GM18507 (cell line): ENCODE data around the gene TGIF2.
A peak's percentile ranks its signal among the peaks of the same experiment; 100 is the strongest.
"Not testable (repeated sequence)": the region's sequence is repeated elsewhere in the genome, so short reads cannot be mapped to it uniquely, and the experiment has no call there.

Experiments used
- DNase-seq: peaks from one replicate; pipeline ENCODE4 v3.0.0; 2011; ENCODE audit warnings: low read depth; ENCODE audit not compliant: insufficient read length; ENCODE audit errors: extremely low spot score
- FAIRE-seq: peaks from 2 replicates; lab custom pipeline; 2011; peaks lifted over from hg19 to GRCh38; lab: Jason Lieb, UNC

Gene TGIF2

GRCh38 chr20:36546111-36546736, 27.2 kb upstream of the TGIF2 start:
- no peak for FAIRE-seq
- no peak for DNase-seq

GRCh38 chr20:36547186-36548005, 26.0 kb upstream of the TGIF2 start:
- DNase-seq, result no peak
- FAIRE-seq, result no peak

GRCh38 chr20:36548006-36548315, 25.4 kb upstream of the TGIF2 start:
- FAIRE-seq, result no peak
- no peak for DNase-seq

- DNase-seq, result no peak
- FAIRE-seq, result no peak
Observed at GRCh38 chr20:36548704-36549627, 24.4 kb upstream of the TGIF2 start.

DNA sequence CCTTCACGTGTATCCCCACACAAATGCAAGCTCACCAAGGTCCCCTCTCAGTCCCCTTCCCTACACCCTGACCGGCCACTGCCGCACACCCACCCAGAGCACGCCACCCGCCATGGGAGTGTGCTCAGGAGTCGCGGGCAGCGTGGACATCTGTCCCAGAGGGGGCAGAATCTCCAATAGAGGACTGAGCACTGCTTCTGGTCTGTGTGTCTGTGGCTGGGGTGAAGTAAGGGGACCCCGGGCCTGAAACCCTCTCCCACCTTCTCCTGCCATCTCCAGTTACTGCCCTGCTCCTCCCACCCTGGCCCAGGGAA, 23.8 kb upstream of the TGIF2 start:
- FAIRE-seq (no peak), DNase-seq (no peak)

GRCh38 chr20:36549942-36550789, 23.2 kb upstream of the TGIF2 start:
- DNase-seq (no peak), FAIRE-seq (no peak)

DNA sequence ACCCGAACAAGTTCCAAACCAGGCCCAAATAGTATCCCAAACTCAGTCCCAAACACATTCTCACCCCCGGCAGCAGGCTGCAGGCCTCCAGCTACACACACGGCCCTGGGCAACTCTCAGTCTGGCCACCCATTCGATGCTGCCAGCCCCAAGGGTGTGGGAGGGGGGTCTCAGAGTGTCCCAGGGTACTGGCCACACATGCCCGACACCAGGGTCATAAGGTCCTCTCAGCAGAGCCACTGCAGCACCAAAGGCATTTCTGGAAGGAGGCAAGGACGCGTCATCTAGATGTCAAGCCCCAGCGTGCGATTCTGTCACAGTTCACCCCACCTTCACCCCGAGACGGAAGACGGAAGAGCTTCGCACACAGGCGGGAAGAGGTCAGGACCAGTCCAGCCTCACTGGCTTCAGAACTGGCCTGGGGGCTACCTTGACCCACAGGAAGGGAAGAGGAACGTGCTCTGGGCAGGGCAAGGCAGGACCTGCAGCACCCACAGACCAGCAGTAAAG, 22.6 kb upstream of the TGIF2 start:
- DNase-seq, result no peak
- FAIRE-seq, result no peak

DNA sequence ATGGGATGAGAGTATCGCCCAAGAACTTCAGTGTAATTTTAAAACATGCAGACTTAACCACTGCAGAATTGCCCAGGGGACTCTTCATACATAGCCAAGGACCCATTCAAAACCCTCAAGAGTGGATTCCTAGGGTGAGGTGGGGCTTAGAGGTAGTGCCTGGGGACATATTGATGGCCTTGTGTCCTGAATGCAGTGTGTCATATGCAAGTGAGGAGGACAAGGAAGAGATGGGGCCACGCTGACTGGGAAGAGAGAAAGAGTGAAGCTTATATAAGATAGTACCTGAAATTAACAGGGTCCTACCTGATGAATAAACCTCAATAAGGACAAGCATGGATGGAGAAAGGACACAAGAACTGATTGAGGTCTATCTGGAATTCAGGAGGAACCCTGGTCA, 18.1 kb upstream of the TGIF2 start:
- no peak for FAIRE-seq
- no peak for DNase-seq

DNA sequence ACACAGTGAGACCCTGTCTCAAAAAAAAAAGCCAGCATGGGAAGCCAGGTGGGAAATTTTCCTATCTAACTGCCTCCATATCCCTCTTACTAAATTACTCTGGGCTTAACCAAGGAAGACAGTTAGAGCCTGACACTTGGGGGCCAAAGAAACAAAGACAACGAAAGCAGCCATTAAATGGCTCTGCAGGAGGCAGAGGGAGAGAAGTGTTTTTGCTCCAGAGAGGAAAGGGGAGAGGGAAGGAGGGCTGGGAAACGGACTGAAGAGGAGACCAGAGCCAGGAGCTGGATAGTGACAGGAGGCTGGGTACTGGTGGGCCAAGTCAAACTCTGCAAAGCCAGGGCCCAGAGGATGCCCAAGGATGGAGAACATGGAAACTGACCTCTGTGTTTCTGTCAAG, 10.7 kb upstream of the TGIF2 start:
- FAIRE-seq (no peak), DNase-seq (no peak)

DNA sequence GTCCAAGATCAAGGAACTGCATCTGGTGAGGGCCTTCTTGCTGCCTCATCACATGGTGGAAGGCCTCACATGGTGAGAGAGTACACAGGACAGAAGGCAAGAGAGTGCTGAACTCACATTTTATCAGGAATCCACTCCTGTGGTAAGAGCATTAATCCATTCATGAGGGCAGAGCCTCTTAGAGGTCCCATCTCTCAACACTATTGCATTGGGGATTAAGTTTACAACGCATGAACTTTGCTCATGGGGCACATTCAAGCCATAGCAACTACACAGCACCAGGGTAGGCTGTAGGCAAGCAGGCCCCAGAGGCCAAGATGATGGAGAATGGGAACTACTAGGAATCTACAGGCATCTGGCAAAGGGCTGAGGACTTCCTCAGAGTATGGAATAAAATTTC, 10.0 kb upstream of the TGIF2 start:
- DNase-seq (no peak), FAIRE-seq (no peak)

DNA sequence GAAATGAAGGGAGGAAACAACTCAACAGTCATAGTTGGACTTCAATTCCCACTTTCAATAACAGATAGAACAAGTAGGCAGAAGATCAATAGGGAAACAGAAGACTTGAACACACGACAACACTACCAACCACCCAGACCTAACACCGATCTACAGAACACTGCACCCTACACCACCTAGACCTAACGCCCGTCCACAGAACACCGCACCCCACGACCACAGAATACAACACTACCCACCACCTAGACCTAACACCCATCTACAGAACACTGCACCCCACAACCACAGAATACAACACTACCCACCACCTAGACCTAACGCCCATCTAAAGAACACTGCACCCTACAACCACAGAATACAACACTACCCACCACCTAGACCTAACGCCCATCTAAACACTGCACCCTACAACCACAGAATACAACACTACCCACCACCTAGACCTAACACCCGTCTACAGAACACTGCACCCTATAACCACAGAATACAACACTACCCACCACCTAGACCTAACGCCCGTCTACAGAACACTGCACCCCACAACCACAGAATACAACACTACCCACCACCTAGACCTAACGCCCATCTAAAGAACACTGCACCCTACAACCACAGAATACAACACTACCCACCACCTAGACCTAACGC, 9.2 kb upstream of the TGIF2 start:
- DNase-seq, FAIRE-seq: not testable (repeated sequence)

DNA sequence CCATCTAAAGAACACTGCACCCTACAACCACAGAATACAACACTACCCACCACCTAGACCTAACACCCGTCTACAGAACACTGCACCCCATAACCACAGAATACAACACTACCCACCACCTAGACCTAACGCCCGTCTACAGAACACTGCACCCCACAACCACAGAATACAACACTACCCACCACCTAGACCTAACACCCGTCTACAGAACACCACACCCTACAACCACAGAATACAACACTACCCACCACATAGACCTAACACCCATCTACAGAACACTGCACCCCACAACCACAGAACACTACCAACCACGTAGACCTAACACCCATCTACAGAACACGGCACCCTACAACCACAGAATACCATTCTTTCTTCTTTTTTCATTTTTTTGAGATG, 8.7 kb upstream of the TGIF2 start:
- not testable (repeated sequence) for DNase-seq, FAIRE-seq

DNA sequence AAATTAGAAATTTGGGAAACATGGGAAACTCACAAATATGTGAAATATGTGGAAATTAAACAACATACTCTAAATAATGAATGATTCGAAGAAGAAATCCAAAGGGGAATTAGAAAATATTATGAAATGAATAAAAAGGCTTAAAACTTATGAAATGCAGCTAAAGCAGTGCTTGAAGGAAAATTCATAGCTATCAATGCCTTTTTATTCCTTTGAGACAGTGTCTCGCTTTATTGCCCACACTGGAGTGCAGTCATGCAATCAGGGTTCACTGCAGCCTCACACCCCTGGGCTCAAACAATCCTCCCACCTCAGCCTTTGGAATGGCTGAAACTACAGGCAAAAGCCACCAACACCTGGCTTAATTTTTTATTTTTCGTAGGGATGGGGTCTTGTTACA, 7.9 kb upstream of the TGIF2 start:
- FAIRE-seq, result no peak
- no peak for DNase-seq

GRCh38 chr20:36569847-36570429, 3.5 kb upstream of the TGIF2 start:
- FAIRE-seq, result no peak

GRCh38 chr20:36571564-36572504, 1.6 kb upstream of the TGIF2 start:
- no peak for FAIRE-seq
- DNase-seq, result no peak

More at GRCh38 chr20:36569847-36570429, 3.5 kb upstream of the TGIF2 start:
- DNase-seq, result no peak

GRCh38 chr20:36572701-36573102, 695 bp upstream of the TGIF2 start:
- peak; percentile 53 for FAIRE-seq
- no peak for DNase-seq

- peak; percentile 9 for DNase-seq
Observed at GRCh38 chr20:36573798-36574365, 485 bp downstream of the TGIF2 start.

More at GRCh38 chr20:36573798-36574365, 485 bp downstream of the TGIF2 start:
- FAIRE-seq, result no peak
